Liver (tissue), 9 donors: ENCODE data around the gene MEIS1. TPM values are rescaled to one million over a fixed set of nuclear protein-coding genes. Genes with fewer than 3 reads are reported as not detected.

Experiments
- DNase-seq: peaks from one replicate; pipeline ENCODE4 v3.0.0-alpha.2; 2017; ENCODE audit warnings: low spot score
- H3K27ac ChIP-seq, 2 donors: one replicate each; pipeline ENCODE4 v1.7.0; 2013; ENCODE audit warnings: inconsistent platforms in 2 of 2, low read length in 2 of 2, control low read depth in 1 of 2, low read depth in 1 of 2, mild to moderate bottlenecking in 1 of 2
- H3K27me3 ChIP-seq, 4 donors: one replicate each; pipeline versions ENCODE4 v1.6.1 to v1.7.0; 2013; ENCODE audit warnings: low read length in 3 of 4, inconsistent platforms in 1 of 4, mild to moderate bottlenecking in 1 of 4, moderate library complexity in 1 of 4; ENCODE audit not compliant: control insufficient read depth in 4 of 4, insufficient read depth in 4 of 4
- H3K36me3 ChIP-seq, 4 donors: one replicate each; pipeline versions ENCODE4 v1.6.1 to v1.7.0; 2013; ENCODE audit warnings: low read length in 3 of 4, mild to moderate bottlenecking in 3 of 4, low read depth in 1 of 4, moderate library complexity in 1 of 4; ENCODE audit not compliant: control insufficient read depth in 4 of 4, insufficient read depth in 3 of 4
- H3K4me1 ChIP-seq, 4 donors: one replicate each; pipeline versions ENCODE4 v1.6.1 to v1.7.0; 2013; ENCODE audit warnings: low read length in 3 of 4, mild to moderate bottlenecking in 3 of 4, moderate library complexity in 1 of 4; ENCODE audit not compliant: control insufficient read depth in 4 of 4, insufficient read depth in 4 of 4
- H3K4me3 ChIP-seq, 3 donors: one replicate each; pipeline versions ENCODE4 v1.6.1 to v1.7.0; 2013; ENCODE audit warnings: low read length in 3 of 3, control low read depth in 1 of 3, low read depth in 1 of 3, mild to moderate bottlenecking in 1 of 3
- H3K9ac ChIP-seq, 2 donors: one replicate each; pipeline ENCODE4 v1.7.0; 2013; ENCODE audit warnings: low read length in 2 of 2, mild to moderate bottlenecking in 2 of 2, moderate library complexity in 2 of 2, control low read depth in 1 of 2, low read depth in 1 of 2
- H3K9me3 ChIP-seq, 4 donors: one replicate each; pipeline versions ENCODE4 v1.6.1 to v1.7.0; 2013; ENCODE audit warnings: low read length in 3 of 4; ENCODE audit not compliant: control insufficient read depth in 4 of 4
- CTCF ChIP-seq: fragments of 150-350 bp; IDR thresholded peaks from 2 replicates; pipeline ENCODE4 v1.5.1; 2017; ENCODE audit warnings: improper control_type of control experiment, low read depth, low read length; ENCODE audit not compliant: missing input control
- EGR1 ChIP-seq, 2 donors: IDR thresholded peaks; 2 replicates each; pipeline ENCODE4 v1.6.1; 2016 to 2018; ENCODE audit warnings: antibody characterized with exemption in 2 of 2, low read depth in 2 of 2
- HNF4A ChIP-seq, 2 donors: conservative IDR thresholded peaks; 2 replicates each; pipeline ENCODE4 v1.6.1; 2016; ENCODE audit warnings: antibody characterized with exemption in 2 of 2, mild to moderate bottlenecking in 2 of 2
- JUND ChIP-seq, 2 donors: IDR thresholded peaks; 2 replicates each; pipeline ENCODE4 v1.6.1; 2016; ENCODE audit warnings: antibody characterized with exemption in 2 of 2
- NR2F2 ChIP-seq: IDR thresholded peaks from 2 replicates; pipeline ENCODE4 v1.6.1; 2016; ENCODE audit warnings: antibody characterized with exemption
- RAD21 ChIP-seq, 2 donors: IDR thresholded peaks; 2 replicates each; pipeline ENCODE4 v1.6.1; 2016; ENCODE audit warnings: antibody characterized with exemption in 2 of 2, mild to moderate bottlenecking in 2 of 2
- REST ChIP-seq: IDR thresholded peaks from 2 replicates; pipeline ENCODE4 v1.6.1; 2016; ENCODE audit warnings: antibody characterized with exemption, mild to moderate bottlenecking
- RXRA ChIP-seq, 2 donors: IDR thresholded peaks; 2 replicates each; pipeline ENCODE4 v1.6.1; 2017 to 2018; ENCODE audit warnings: antibody characterized with exemption in 2 of 2, mild to moderate bottlenecking in 1 of 2
- TAF1 ChIP-seq: conservative IDR thresholded peaks from 2 replicates; pipeline ENCODE4 v1.6.1; 2016; ENCODE audit warnings: antibody characterized with exemption, mild to moderate bottlenecking
- YY1 ChIP-seq: IDR thresholded peaks from 2 replicates; pipeline ENCODE4 v1.6.1; 2016; ENCODE audit warnings: antibody characterized with exemption, mild to moderate bottlenecking
- ZBTB33 ChIP-seq: IDR thresholded peaks from 2 replicates; pipeline ENCODE4 v1.6.1; 2016; ENCODE audit warnings: antibody characterized with exemption
- WGBS: extraction: QIAGEN DNeasy Blood & Tissue Kit; methylation state at CpG from one replicate; pipeline ENCODE4 v1.1.7; 2013; 5-methylcytosine and 5-hydroxymethylcytosine counted together
- polyA plus RNA-seq, 2 donors: library from polyadenylated mRNA; stranded (reverse) in 1 of 2; unstranded in 1 of 2; fragments of 200-250 nt in 1 of 2; fragments of >200 nt in 1 of 2; fragmentation: Nextera tagmentation in 1 of 2; extraction: Ambion mirVana in 1 of 2; gene quantifications; one replicate each; pipeline versions ENCODE4 v1.2.1 to v1.2.3, GENCODE V29; 2013 to 2015
- total RNA-seq, 2 donors: library from RNA; depleted of rRNA; stranded (reverse); fragments of >200 nt; gene quantifications; one replicate each; pipeline ENCODE4 v1.2.3, GENCODE V29; 2014
- donor health status: healthy.
- donor health status: healthy.
- donor health status: healthy.
- donor health status: healthy.
- donor health status: healthy.

The MEIS1 gene
- total and polyA plus RNA-seq, 4 donors = 1.6 to 8.6 (median 5.5) TPM

- TF ChIP-seq REST (no peak), JUND (IDR thresholded peaks at IDR 0.05) (peak; percentile 30 to 64)
- peaks cover 0 to 21% (median 12%) of the 10 kb centered on the region in 4 donors for H3K27me3 ChIP-seq
- no peak for DNase-seq
- 24% methylated on average over 9 of the region's 9 CpGs for WGBS
- no peak overlapping the region for H3K4me3 ChIP-seq
- no peaks in the 10 kb centered on the region for H3K9me3 ChIP-seq
- H3K27ac ChIP-seq = no peak overlapping the region
- no peak overlapping the region for H3K9ac ChIP-seq
- peaks cover 7 to 17% (median 7%) of the 10 kb centered on the region in 4 donors for H3K4me1 ChIP-seq
- H3K36me3 ChIP-seq = no peaks in the 10 kb centered on the region
Observed at GRCh38 chr2:66427300-66427699, 7.6 kb upstream of the MEIS1 start.

- Histone ChIP-seq H3K9ac (no peak overlapping the region), H3K27ac (no peak overlapping the region), H3K4me3 (no peak overlapping the region), H3K4me1 (peaks cover 7 to 33% (median 17%) of the 10 kb centered on the region in 4 donors), H3K36me3 (no peaks in the 10 kb centered on the region), H3K9me3 (no peaks in the 10 kb centered on the region), H3K27me3 (peaks cover 0 to 17% (median 12%) of the 10 kb centered on the region in 4 donors)
- TF ChIP-seq RXRA (IDR thresholded peaks at IDR 0.05) (no peak), EGR1 (IDR thresholded peaks at IDR 0.05; ENCODE audit: low read depth in 2 of 2) (no peak), NR2F2 (no peak), CTCF (peak; percentile 90), RAD21 (IDR thresholded peaks at IDR 0.05) (peak; percentile 99 to 100)
- WGBS = 26% methylated on average over 5 of the region's 5 CpGs
- no peak for DNase-seq
Observed at GRCh38 chr2:66428986-66429612, 5.8 kb upstream of the MEIS1 start.

- no peak for DNase-seq
- no peaks in the 10 kb centered on the region for H3K36me3 ChIP-seq
- peaks cover 7 to 33% (median 19%) of the 10 kb centered on the region in 4 donors for H3K4me1 ChIP-seq
- H3K27me3 ChIP-seq = peaks cover 0 to 15% (median 10%) of the 10 kb centered on the region in 4 donors
- H3K9ac ChIP-seq = no peak overlapping the region
- TF ChIP-seq YY1 (no peak), RXRA (IDR thresholded peaks at IDR 0.05) (no peak), JUND (IDR thresholded peaks at IDR 0.05) (no peak), CTCF (no peak), TAF1 (no peak), RAD21 (IDR thresholded peaks at IDR 0.05) (no peak), HNF4A (conservative IDR thresholded peaks at IDR 0.05) (no peak), ZBTB33 (no peak)
- H3K4me3 ChIP-seq = no peak overlapping the region
- H3K9me3 ChIP-seq = no peaks in the 10 kb centered on the region
- H3K27ac ChIP-seq = no peak overlapping the region
Observed at GRCh38 chr2:66429693-66430504, 5.0 kb upstream of the MEIS1 start.
